ENCODE measurements around the gene DAPK2. TPM values are rescaled to one million over a fixed set of nuclear protein-coding genes. Genes with fewer than 3 reads are reported as not detected.

DAPK2 gene
- total RNA-seq, 1 donor from 2014 or later, result 2.6 TPM

DNA sequence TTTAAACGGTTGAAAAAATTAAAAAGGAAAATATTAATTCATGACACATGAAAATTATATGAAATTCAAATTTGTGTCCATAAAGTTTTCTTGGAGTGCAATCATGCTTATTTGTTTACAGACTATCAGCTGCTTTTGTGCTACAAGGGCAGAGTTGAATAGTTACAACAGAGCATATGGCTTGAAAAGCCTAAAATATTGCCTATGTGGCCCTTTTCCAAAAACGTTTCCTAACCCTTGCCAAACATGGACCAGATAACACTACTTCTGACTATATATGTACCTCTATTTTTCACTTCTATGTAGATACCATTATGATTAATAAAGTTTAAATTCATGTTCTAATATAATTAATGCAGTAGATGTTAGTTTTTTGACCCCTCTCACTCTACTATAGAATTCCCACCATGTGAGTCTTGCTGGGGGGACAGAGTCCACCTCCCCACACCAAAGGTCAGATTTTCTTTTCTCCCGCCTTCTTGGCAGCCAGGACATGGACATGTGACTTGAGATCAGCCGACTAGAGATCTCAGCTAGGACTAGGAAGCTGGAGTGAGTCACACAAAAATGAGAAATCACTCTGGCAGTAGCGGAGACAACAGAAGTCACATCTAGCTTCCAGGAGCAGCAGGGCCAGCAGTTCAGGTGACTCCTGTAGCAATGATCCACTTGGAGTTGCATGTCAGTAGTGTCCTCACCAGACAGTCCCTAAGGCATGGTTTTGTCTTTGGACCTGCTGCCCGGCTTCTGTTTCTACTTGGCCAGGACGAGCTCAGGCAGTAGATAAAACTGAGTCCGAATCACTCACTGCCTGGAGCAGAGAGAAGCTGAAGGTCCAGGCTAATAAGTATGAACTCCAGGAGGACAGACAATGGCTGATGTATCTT lies 24.9 kb upstream of the DAPK2 start:
- H3K9me3 Mint-ChIP-seq, result no peaks in the 10 kb centered on the region
- peaks cover 4% of the 10 kb centered on the region for H3K27me3 Mint-ChIP-seq (ENCODE audit: low read depth)
- H3K4me3 Mint-ChIP-seq, result no peak overlapping the region
- H3K4me1 Mint-ChIP-seq, result no peaks in the 10 kb centered on the region
- no peak for DNase-seq (ENCODE audit: low spot score in 2 of 2, unreplicated experiment in 2 of 2)
- H3K27ac Mint-ChIP-seq, result no peak overlapping the region
- TF ChIP-seq, protein P1, sequence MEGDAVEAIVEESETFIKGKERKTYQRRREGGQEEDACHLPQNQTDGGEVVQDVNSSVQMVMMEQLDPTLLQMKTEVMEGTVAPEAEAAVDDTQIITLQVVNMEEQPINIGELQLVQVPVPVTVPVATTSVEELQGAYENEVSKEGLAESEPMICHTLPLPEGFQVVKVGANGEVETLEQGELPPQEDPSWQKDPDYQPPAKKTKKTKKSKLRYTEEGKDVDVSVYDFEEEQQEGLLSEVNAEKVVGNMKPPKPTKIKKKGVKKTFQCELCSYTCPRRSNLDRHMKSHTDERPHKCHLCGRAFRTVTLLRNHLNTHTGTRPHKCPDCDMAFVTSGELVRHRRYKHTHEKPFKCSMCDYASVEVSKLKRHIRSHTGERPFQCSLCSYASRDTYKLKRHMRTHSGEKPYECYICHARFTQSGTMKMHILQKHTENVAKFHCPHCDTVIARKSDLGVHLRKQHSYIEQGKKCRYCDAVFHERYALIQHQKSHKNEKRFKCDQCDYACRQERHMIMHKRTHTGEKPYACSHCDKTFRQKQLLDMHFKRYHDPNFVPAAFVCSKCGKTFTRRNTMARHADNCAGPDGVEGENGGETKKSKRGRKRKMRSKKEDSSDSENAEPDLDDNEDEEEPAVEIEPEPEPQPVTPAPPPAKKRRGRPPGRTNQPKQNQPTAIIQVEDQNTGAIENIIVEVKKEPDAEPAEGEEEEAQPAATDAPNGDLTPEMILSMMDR (IDR thresholded peaks at IDR 0.05; ENCODE audit: unreplicated experiment), result no peak
- peaks cover 24% of the 10 kb centered on the region for H3K36me3 Mint-ChIP-seq

- TF ChIP-seq, protein P1 (IDR thresholded peaks at IDR 0.05; ENCODE audit: unreplicated experiment), result no peak
- no peaks in the 10 kb centered on the region for H3K9me3 Mint-ChIP-seq
- no peak overlapping the region for H3K4me3 Mint-ChIP-seq
- no peak overlapping the region for H3K27ac Mint-ChIP-seq
- no peak for DNase-seq (ENCODE audit: low spot score in 2 of 2, unreplicated experiment in 2 of 2)
- H3K27me3 Mint-ChIP-seq (ENCODE audit: low read depth), result peaks cover 4% of the 10 kb centered on the region
- H3K4me1 Mint-ChIP-seq, result no peaks in the 10 kb centered on the region
- H3K36me3 Mint-ChIP-seq, result peaks cover 24% of the 10 kb centered on the region
Observed at GRCh38 chr15:64070106-64070505, 23.8 kb upstream of the DAPK2 start.

- Mint-ChIP-seq H3K4me3 (no peak overlapping the region), H3K27ac (no peak overlapping the region), H3K36me3 (peaks cover 15% of the 10 kb centered on the region), H3K9me3 (no peaks in the 10 kb centered on the region), H3K4me1 (no peaks in the 10 kb centered on the region), H3K27me3 (ENCODE audit: low read depth) (peaks cover 6% of the 10 kb centered on the region)
- TF ChIP-seq, protein P1 (IDR thresholded peaks at IDR 0.05; ENCODE audit: unreplicated experiment), result no peak
- no peak for DNase-seq (ENCODE audit: low spot score in 2 of 2, unreplicated experiment in 2 of 2)
Observed at GRCh38 chr15:64068133-64068532, 21.8 kb upstream of the DAPK2 start.

DNA sequence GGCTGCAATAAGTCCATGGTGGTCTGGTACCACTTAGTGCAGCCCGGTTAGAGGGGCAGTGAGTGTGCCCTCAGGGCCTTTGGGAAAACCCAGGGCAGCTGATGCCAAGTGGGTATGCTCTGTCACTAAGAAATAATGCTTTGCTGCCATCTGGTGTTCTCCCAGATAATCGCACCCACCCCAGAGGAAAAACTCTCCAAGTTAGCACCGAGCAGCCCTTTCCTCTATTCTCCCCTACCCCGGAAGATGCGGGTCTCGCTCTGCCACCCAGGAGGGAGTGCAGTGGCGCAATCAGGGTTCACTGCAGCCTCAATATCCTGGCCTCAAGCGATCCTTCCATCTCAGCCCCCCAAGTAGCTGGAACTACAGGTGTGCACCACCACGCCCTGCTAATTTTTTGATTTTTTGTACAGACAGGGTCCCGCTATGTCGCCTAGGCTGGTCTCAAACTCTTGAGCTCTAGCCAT lies 21.3 kb upstream of the DAPK2 start:
- Mint-ChIP-seq H3K4me1 (no peaks in the 10 kb centered on the region), H3K9me3 (no peaks in the 10 kb centered on the region), H3K27me3 (ENCODE audit: low read depth) (peaks cover 6% of the 10 kb centered on the region), H3K36me3 (peaks cover 11% of the 10 kb centered on the region), H3K27ac (no peak overlapping the region), H3K4me3 (no peak overlapping the region)
- DNase-seq (ENCODE audit: low spot score in 2 of 2, unreplicated experiment in 2 of 2), result peak; percentile 51 to 82
- TF ChIP-seq, protein P1 (IDR thresholded peaks at IDR 0.05; ENCODE audit: unreplicated experiment), result peak; percentile 80

GRCh38 chr15:64066451-64066850 lies 20.2 kb upstream of the DAPK2 start:
- Mint-ChIP-seq H3K36me3 (peaks cover 3% of the 10 kb centered on the region), H3K27ac (no peak overlapping the region), H3K27me3 (ENCODE audit: low read depth) (peaks cover 6% of the 10 kb centered on the region), H3K4me1 (no peaks in the 10 kb centered on the region), H3K9me3 (no peaks in the 10 kb centered on the region), H3K4me3 (no peak overlapping the region)
- TF ChIP-seq, protein P1 (IDR thresholded peaks at IDR 0.05; ENCODE audit: unreplicated experiment), result no peak
- no peak for DNase-seq (ENCODE audit: low spot score in 2 of 2, unreplicated experiment in 2 of 2)
